ENCODE measurements around the gene ZNF740.
A peak's percentile ranks its signal among the peaks of the same experiment; 100 is the strongest.

ZNF740 gene

GRCh38 chr12:53213348-53213747 lies 32.8 kb downstream of the ZNF740 start:
- peak; percentile 89 for DNase-seq
- H3K56ac ChIP-seq (ENCODE audit: low read length) = peak overlapping the region; percentile 86
- no peak overlapping the region for H3K4me3 ChIP-seq (ENCODE audit: low read length)
- peaks cover 46% of the 10 kb centered on the region for H3K4me1 ChIP-seq (ENCODE audit: control insufficient read depth, low read depth, low read length)
- H2BK5ac ChIP-seq (ENCODE audit: low read length) = peak overlapping the region; percentile 90
- peak overlapping the region; percentile 94 for H2AK5ac ChIP-seq (ENCODE audit: low read length)
- H4K8ac ChIP-seq (ENCODE audit: low read depth, low read length) = no peak overlapping the region
- no peak overlapping the region for H3K4ac ChIP-seq (ENCODE audit: low read depth, low read length)
- H3K79me2 ChIP-seq (ENCODE audit: control insufficient read depth, insufficient read depth, low read length) = peaks cover 10% of the 10 kb centered on the region
- H4K5ac ChIP-seq (ENCODE audit: low read length) = no peak overlapping the region
- H3K9ac ChIP-seq (ENCODE audit: low read length) = peak overlapping the region; percentile 32
- no peak overlapping the region for H3K18ac ChIP-seq (ENCODE audit: low read length)
- WGBS (ENCODE audit: extremely low coverage, insufficient coverage, low lambda C conversion rate) = no CpG with 5 or more reads among the region's 14 CpGs
- no peak overlapping the region for H2BK120ac ChIP-seq (ENCODE audit: low read depth, low read length)
- H3K36me3 ChIP-seq (ENCODE audit: control insufficient read depth, insufficient read depth, low read length) = peaks cover 10% of the 10 kb centered on the region
- no peak overlapping the region for H3K23ac ChIP-seq (ENCODE audit: low read length)
- H3K27ac ChIP-seq (ENCODE audit: low read depth, low read length) = no peak overlapping the region
- no peak overlapping the region for H2BK15ac ChIP-seq (replicated peaks; ENCODE audit: low read depth)
- H3K4me2 ChIP-seq (ENCODE audit: low read length) = no peak overlapping the region
- H3K79me1 ChIP-seq (ENCODE audit: low read length) = peaks cover 13% of the 10 kb centered on the region
- H3K27me3 ChIP-seq (ENCODE audit: insufficient read depth, low read length, poor library complexity) = no peaks in the 10 kb centered on the region

GRCh38 chr12:53214221-53214620 lies 33.7 kb downstream of the ZNF740 start:
- Histone ChIP-seq H2BK120ac (ENCODE audit: low read depth, low read length) (no peak overlapping the region), H4K5ac (ENCODE audit: low read length) (peak overlapping the region; percentile 7), H3K27ac (ENCODE audit: low read depth, low read length) (peak overlapping the region; percentile 25), H3K79me1 (ENCODE audit: low read length) (peaks cover 13% of the 10 kb centered on the region), H3K36me3 (ENCODE audit: control insufficient read depth, insufficient read depth, low read length) (peaks cover 10% of the 10 kb centered on the region), H2BK15ac (replicated peaks; ENCODE audit: low read depth) (no peak overlapping the region), H3K79me2 (ENCODE audit: control insufficient read depth, insufficient read depth, low read length) (peaks cover 16% of the 10 kb centered on the region), H3K18ac (ENCODE audit: low read length) (no peak overlapping the region), H2BK5ac (ENCODE audit: low read length) (peak overlapping the region; percentile 90), H3K4me2 (ENCODE audit: low read length) (no peak overlapping the region), H2AK5ac (ENCODE audit: low read length) (peak overlapping the region; percentile 66), H3K4ac (ENCODE audit: low read depth, low read length) (no peak overlapping the region), H3K27me3 (ENCODE audit: insufficient read depth, low read length, poor library complexity) (no peaks in the 10 kb centered on the region), H3K56ac (ENCODE audit: low read length) (peak overlapping the region; percentile 86), H3K9ac (ENCODE audit: low read length) (peak overlapping the region; percentile 32), H4K8ac (ENCODE audit: low read depth, low read length) (no peak overlapping the region), H3K4me3 (ENCODE audit: low read length) (no peak overlapping the region), H3K4me1 (ENCODE audit: control insufficient read depth, low read depth, low read length) (peaks cover 44% of the 10 kb centered on the region), H3K23ac (ENCODE audit: low read length) (no peak overlapping the region)
- DNase-seq = no peak
- no CpG with 5 or more reads among the region's 5 CpGs for WGBS (ENCODE audit: extremely low coverage, insufficient coverage, low lambda C conversion rate)

- H2BK120ac ChIP-seq (ENCODE audit: low read depth, low read length) = no peak overlapping the region
- H3K4ac ChIP-seq (ENCODE audit: low read depth, low read length) = peak overlapping the region; percentile 24
- H3K4me3 ChIP-seq (ENCODE audit: low read length) = no peak overlapping the region
- peaks cover 18% of the 10 kb centered on the region for H3K79me1 ChIP-seq (ENCODE audit: low read length)
- peaks cover 21% of the 10 kb centered on the region for H3K79me2 ChIP-seq (ENCODE audit: control insufficient read depth, insufficient read depth, low read length)
- H3K9ac ChIP-seq (ENCODE audit: low read length) = peak overlapping the region; percentile 32
- H3K27me3 ChIP-seq (ENCODE audit: insufficient read depth, low read length, poor library complexity) = no peaks in the 10 kb centered on the region
- H3K4me1 ChIP-seq (ENCODE audit: control insufficient read depth, low read depth, low read length) = peaks cover 44% of the 10 kb centered on the region
- H2BK5ac ChIP-seq (ENCODE audit: low read length) = peak overlapping the region; percentile 91
- peaks cover 10% of the 10 kb centered on the region for H3K36me3 ChIP-seq (ENCODE audit: control insufficient read depth, insufficient read depth, low read length)
- no CpG with 5 or more reads among the region's 12 CpGs for WGBS (ENCODE audit: extremely low coverage, insufficient coverage, low lambda C conversion rate)
- H4K5ac ChIP-seq (ENCODE audit: low read length) = peak overlapping the region; percentile 7
- H3K4me2 ChIP-seq (ENCODE audit: low read length) = no peak overlapping the region
- H2BK15ac ChIP-seq (replicated peaks; ENCODE audit: low read depth) = no peak overlapping the region
- H3K27ac ChIP-seq (ENCODE audit: low read depth, low read length) = peak overlapping the region; percentile 16
- peak overlapping the region; percentile 1 for H3K23ac ChIP-seq (ENCODE audit: low read length)
- peak; percentile 81 for DNase-seq
- H3K56ac ChIP-seq (ENCODE audit: low read length) = peak overlapping the region; percentile 86
- H3K18ac ChIP-seq (ENCODE audit: low read length) = peak overlapping the region; percentile 20
- H2AK5ac ChIP-seq (ENCODE audit: low read length) = peak overlapping the region; percentile 88
- H4K8ac ChIP-seq (ENCODE audit: low read depth, low read length) = no peak overlapping the region
Observed at GRCh38 chr12:53214687-53215455, 34.3 kb downstream of the ZNF740 start.

- no peak for DNase-seq
- H3K56ac ChIP-seq (ENCODE audit: low read length) = peak overlapping the region; percentile 66
- H3K23ac ChIP-seq (ENCODE audit: low read length) = peak overlapping the region; percentile 1
- peak overlapping the region; percentile 16 for H3K27ac ChIP-seq (ENCODE audit: low read depth, low read length)
- H3K4me3 ChIP-seq (ENCODE audit: low read length) = no peak overlapping the region
- H2BK120ac ChIP-seq (ENCODE audit: low read depth, low read length) = no peak overlapping the region
- no peak overlapping the region for H3K18ac ChIP-seq (ENCODE audit: low read length)
- no peaks in the 10 kb centered on the region for H3K27me3 ChIP-seq (ENCODE audit: insufficient read depth, low read length, poor library complexity)
- H3K4me2 ChIP-seq (ENCODE audit: low read length) = no peak overlapping the region
- H2BK5ac ChIP-seq (ENCODE audit: low read length) = peak overlapping the region; percentile 91
- no peak overlapping the region for H2BK15ac ChIP-seq (replicated peaks; ENCODE audit: low read depth)
- H2AK5ac ChIP-seq (ENCODE audit: low read length) = peak overlapping the region; percentile 88
- no peak overlapping the region for H4K8ac ChIP-seq (ENCODE audit: low read depth, low read length)
- H3K79me1 ChIP-seq (ENCODE audit: low read length) = peaks cover 18% of the 10 kb centered on the region
- no peak overlapping the region for H3K4ac ChIP-seq (ENCODE audit: low read depth, low read length)
- peaks cover 21% of the 10 kb centered on the region for H3K79me2 ChIP-seq (ENCODE audit: control insufficient read depth, insufficient read depth, low read length)
- H3K9ac ChIP-seq (ENCODE audit: low read length) = peak overlapping the region; percentile 3
- H4K5ac ChIP-seq (ENCODE audit: low read length) = peak overlapping the region; percentile 7
- peaks cover 10% of the 10 kb centered on the region for H3K36me3 ChIP-seq (ENCODE audit: control insufficient read depth, insufficient read depth, low read length)
- H3K4me1 ChIP-seq (ENCODE audit: control insufficient read depth, low read depth, low read length) = peaks cover 44% of the 10 kb centered on the region
- WGBS (ENCODE audit: extremely low coverage, insufficient coverage, low lambda C conversion rate) = no CpG with 5 or more reads among the region's 8 CpGs
Observed at GRCh38 chr12:53215497-53215896, 35.0 kb downstream of the ZNF740 start.

GRCh38 chr12:53217051-53217930 lies 36.8 kb downstream of the ZNF740 start:
- peak overlapping the region; percentile 28 for H3K18ac ChIP-seq (ENCODE audit: low read length)
- H2AK5ac ChIP-seq (ENCODE audit: low read length) = peak overlapping the region; percentile 88
- peak overlapping the region; percentile 98 for H3K23ac ChIP-seq (ENCODE audit: low read length)
- peak overlapping the region; percentile 82 for H3K9ac ChIP-seq (ENCODE audit: low read length)
- H2BK15ac ChIP-seq (replicated peaks; ENCODE audit: low read depth) = no peak overlapping the region
- WGBS (ENCODE audit: extremely low coverage, insufficient coverage, low lambda C conversion rate) = no CpG with 5 or more reads among the region's 19 CpGs
- H2BK120ac ChIP-seq (ENCODE audit: low read depth, low read length) = peak overlapping the region; percentile 16
- peak overlapping the region; percentile 71 for H3K4me2 ChIP-seq (ENCODE audit: low read length)
- H3K79me1 ChIP-seq (ENCODE audit: low read length) = peaks cover 18% of the 10 kb centered on the region
- H3K79me2 ChIP-seq (ENCODE audit: control insufficient read depth, insufficient read depth, low read length) = peaks cover 21% of the 10 kb centered on the region
- H3K27me3 ChIP-seq (ENCODE audit: insufficient read depth, low read length, poor library complexity) = no peaks in the 10 kb centered on the region
- peak overlapping the region; percentile 2 for H3K4me3 ChIP-seq (ENCODE audit: low read length)
- peak; percentile 80 for DNase-seq
- H3K36me3 ChIP-seq (ENCODE audit: control insufficient read depth, insufficient read depth, low read length) = peaks cover 6% of the 10 kb centered on the region
- no peak overlapping the region for H4K5ac ChIP-seq (ENCODE audit: low read length)
- peak overlapping the region; percentile 87 for H4K8ac ChIP-seq (ENCODE audit: low read depth, low read length)
- H3K4me1 ChIP-seq (ENCODE audit: control insufficient read depth, low read depth, low read length) = peaks cover 44% of the 10 kb centered on the region
- H2BK5ac ChIP-seq (ENCODE audit: low read length) = peak overlapping the region; percentile 93
- peak overlapping the region; percentile 93 for H3K56ac ChIP-seq (ENCODE audit: low read length)
- peak overlapping the region; percentile 40 for H3K27ac ChIP-seq (ENCODE audit: low read depth, low read length)
- peak overlapping the region; percentile 5 for H3K4ac ChIP-seq (ENCODE audit: low read depth, low read length)

Data from mesendoderm (in vitro differentiated cells).